ENCODE results near the gene SLC9A9.

SLC9A9 gene

DNA sequence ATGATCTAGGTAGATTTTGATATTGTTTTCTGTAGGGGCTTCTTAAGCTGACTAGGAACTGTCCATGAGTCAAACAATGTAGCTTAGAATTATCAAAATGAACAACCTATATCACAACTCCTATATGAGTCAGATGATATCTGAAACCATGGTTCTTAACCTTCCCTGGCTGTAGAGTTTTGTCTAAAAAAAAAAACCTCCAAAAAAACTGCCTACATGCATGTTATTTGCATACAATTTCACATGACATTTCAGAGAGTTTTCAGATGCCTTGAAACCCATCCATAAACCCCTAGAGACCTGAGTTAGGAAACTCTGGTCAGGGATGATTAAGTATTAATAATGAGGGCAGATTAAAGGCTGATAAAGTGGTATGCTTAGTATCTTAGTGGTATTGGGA is 571.7 kb downstream of the SLC9A9 start:
- Histone ChIP-seq H3K4me3 (ENCODE audit: low read depth, low read length) (no peak overlapping the region), H3K4me2 (ENCODE audit: low read length) (no peak overlapping the region), H3K4me1 (ENCODE audit: control insufficient read depth in 1 of 2, insufficient read depth in 2 of 2, low read length in 2 of 2) (no peaks in the 10 kb centered on the region), H2AFZ (ENCODE audit: insufficient read depth, low read length, poor library complexity) (no peak overlapping the region), H3K14ac (ENCODE audit: low read length) (no peak overlapping the region), H3K9me3 (ENCODE audit: insufficient read depth, low read depth, low read length) (no peaks in the 10 kb centered on the region), H3K36me3 (ENCODE audit: control insufficient read depth in 1 of 2, insufficient read depth in 2 of 2, low read length in 2 of 2) (no peaks in the 10 kb centered on the region), H4K91ac (ENCODE audit: low read depth, low read length) (no peak overlapping the region), H3K18ac (ENCODE audit: low read length) (no peak overlapping the region), H3K27ac (ENCODE audit: low read depth, low read length) (no peak overlapping the region), H2BK120ac (ENCODE audit: insufficient read depth, low read length, poor library complexity) (no peak overlapping the region), H4K12ac (ENCODE audit: low read depth, low read length) (no peak overlapping the region), H3K27me3 (ENCODE audit: insufficient read depth, low read length) (no peaks in the 10 kb centered on the region), H2BK5ac (ENCODE audit: low read depth, low read length, poor library complexity) (no peak overlapping the region), H3K79me1 (ENCODE audit: low read length) (no peaks in the 10 kb centered on the region), H3K79me2 (ENCODE audit: control insufficient read depth, insufficient read depth, low read length, poor library complexity) (no peaks in the 10 kb centered on the region), H3K9ac (ENCODE audit: low read length) (no peak overlapping the region), H3K4ac (ENCODE audit: low read depth, low read length) (no peak overlapping the region), H4K8ac (ENCODE audit: low read depth, low read length) (no peak overlapping the region), H2BK12ac (ENCODE audit: low read length) (no peak overlapping the region), H2AK5ac (ENCODE audit: low read length) (no peak overlapping the region), H3K23ac (ENCODE audit: low read length) (no peak overlapping the region)
- no peak for DNase-seq

DNA sequence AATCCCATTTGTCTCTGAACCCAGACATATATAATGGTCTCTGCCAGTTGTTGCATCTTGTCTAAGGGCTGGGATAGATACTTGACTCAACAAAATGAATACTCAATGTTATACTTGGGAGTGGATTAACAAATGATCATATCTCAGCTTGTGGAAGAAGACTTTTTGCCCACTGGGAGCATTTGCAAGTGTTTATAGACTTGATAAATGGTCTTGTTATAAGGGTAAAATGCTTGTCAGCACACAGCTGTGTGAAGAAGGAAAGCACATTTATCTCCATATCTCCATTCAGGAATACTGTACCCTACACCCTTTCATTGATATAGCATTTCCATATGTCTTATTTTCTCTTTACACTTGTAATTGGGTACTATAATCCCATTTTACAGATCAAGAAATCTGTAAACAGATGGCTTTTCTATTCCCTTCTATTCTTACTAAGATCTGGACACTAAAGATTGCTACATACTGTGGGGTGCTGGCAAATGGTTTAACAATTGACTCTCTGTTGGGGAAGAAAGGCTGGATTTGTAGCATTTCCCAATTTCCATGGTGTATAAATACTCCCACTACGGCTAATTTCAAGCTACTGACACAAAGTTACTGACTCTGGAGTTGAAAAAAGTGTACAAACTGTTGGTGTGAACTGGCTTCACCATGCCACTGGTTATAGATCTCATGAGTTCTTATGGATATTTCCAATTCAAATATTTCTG is 574.1 kb downstream of the SLC9A9 start:
- no peaks in the 10 kb centered on the region for H3K9me3 ChIP-seq (ENCODE audit: insufficient read depth, low read depth, low read length)
- WGBS (ENCODE audit: extremely low coverage, insufficient coverage, insufficient read length): no CpG with 5 or more reads among the region's 1 CpG

DNA sequence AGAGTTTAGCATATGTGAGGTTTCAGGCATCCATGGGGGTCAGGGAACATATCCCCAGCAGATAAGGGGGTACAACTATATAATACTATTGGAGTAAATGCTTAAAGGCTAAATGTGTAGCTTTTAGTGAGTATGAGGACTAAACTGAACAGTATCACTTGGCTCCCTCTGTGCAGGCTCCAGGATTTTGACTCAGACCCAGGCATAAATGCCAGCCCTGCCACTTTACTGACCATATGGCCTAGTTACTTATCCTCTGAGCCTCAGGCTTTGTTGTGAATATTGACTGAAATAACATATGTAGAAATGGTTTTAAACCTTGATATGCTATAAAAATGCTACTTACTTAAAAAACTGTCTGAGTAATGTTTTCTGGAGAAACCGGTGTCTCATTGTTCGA is 577.1 kb downstream of the SLC9A9 start:
- H3K14ac ChIP-seq (ENCODE audit: low read length): no peak overlapping the region
- no peak overlapping the region for H3K4me3 ChIP-seq (ENCODE audit: low read depth, low read length)
- H3K27ac ChIP-seq (ENCODE audit: low read depth, low read length): no peak overlapping the region
- H4K12ac ChIP-seq (ENCODE audit: low read depth, low read length): no peak overlapping the region
- H3K79me1 ChIP-seq (ENCODE audit: low read length): no peaks in the 10 kb centered on the region
- DNase-seq: no peak
- no peak overlapping the region for H3K4me2 ChIP-seq (ENCODE audit: low read length)
- H2BK5ac ChIP-seq (ENCODE audit: low read depth, low read length, poor library complexity): no peak overlapping the region
- no peak overlapping the region for H3K4ac ChIP-seq (ENCODE audit: low read depth, low read length)
- H2AFZ ChIP-seq (ENCODE audit: insufficient read depth, low read length, poor library complexity): no peak overlapping the region
- H2BK120ac ChIP-seq (ENCODE audit: insufficient read depth, low read length, poor library complexity): no peak overlapping the region
- no peak overlapping the region for H2BK12ac ChIP-seq (ENCODE audit: low read length)
- no peak overlapping the region for H3K18ac ChIP-seq (ENCODE audit: low read length)
- no peak overlapping the region for H2AK5ac ChIP-seq (ENCODE audit: low read length)
- no peaks in the 10 kb centered on the region for H3K4me1 ChIP-seq (ENCODE audit: control insufficient read depth in 1 of 2, insufficient read depth in 2 of 2, low read length in 2 of 2)
- H3K9me3 ChIP-seq (ENCODE audit: insufficient read depth, low read depth, low read length): no peaks in the 10 kb centered on the region
- no peak overlapping the region for H3K23ac ChIP-seq (ENCODE audit: low read length)
- H4K8ac ChIP-seq (ENCODE audit: low read depth, low read length): no peak overlapping the region
- no peak overlapping the region for H4K91ac ChIP-seq (ENCODE audit: low read depth, low read length)
- H3K36me3 ChIP-seq (ENCODE audit: control insufficient read depth in 1 of 2, insufficient read depth in 2 of 2, low read length in 2 of 2): no peaks in the 10 kb centered on the region
- H3K79me2 ChIP-seq (ENCODE audit: control insufficient read depth, insufficient read depth, low read length, poor library complexity): no peaks in the 10 kb centered on the region
- H3K27me3 ChIP-seq (ENCODE audit: insufficient read depth, low read length): no peaks in the 10 kb centered on the region
- WGBS (ENCODE audit: extremely low coverage, insufficient coverage, insufficient read length): no CpG with 5 or more reads among the region's 2 CpGs
- H3K9ac ChIP-seq (ENCODE audit: low read length): no peak overlapping the region

More for the DNA sequence above, 574.1 kb downstream of the SLC9A9 start:
- Histone ChIP-seq H2BK120ac (ENCODE audit: insufficient read depth, low read length, poor library complexity) (no peak overlapping the region), H4K91ac (ENCODE audit: low read depth, low read length) (no peak overlapping the region), H3K9ac (ENCODE audit: low read length) (no peak overlapping the region), H3K18ac (ENCODE audit: low read length) (no peak overlapping the region), H3K79me2 (ENCODE audit: control insufficient read depth, insufficient read depth, low read length, poor library complexity) (no peaks in the 10 kb centered on the region), H2AK5ac (ENCODE audit: low read length) (no peak overlapping the region), H3K14ac (ENCODE audit: low read length) (no peak overlapping the region), H3K27ac (ENCODE audit: low read depth, low read length) (no peak overlapping the region), H2AFZ (ENCODE audit: insufficient read depth, low read length, poor library complexity) (no peak overlapping the region), H3K4me1 (ENCODE audit: control insufficient read depth in 1 of 2, insufficient read depth in 2 of 2, low read length in 2 of 2) (no peaks in the 10 kb centered on the region), H3K4ac (ENCODE audit: low read depth, low read length) (no peak overlapping the region), H3K23ac (ENCODE audit: low read length) (no peak overlapping the region), H4K8ac (ENCODE audit: low read depth, low read length) (no peak overlapping the region), H3K36me3 (ENCODE audit: control insufficient read depth in 1 of 2, insufficient read depth in 2 of 2, low read length in 2 of 2) (no peaks in the 10 kb centered on the region), H3K4me2 (ENCODE audit: low read length) (no peak overlapping the region), H3K4me3 (ENCODE audit: low read depth, low read length) (no peak overlapping the region), H2BK12ac (ENCODE audit: low read length) (no peak overlapping the region), H3K27me3 (ENCODE audit: insufficient read depth, low read length) (no peaks in the 10 kb centered on the region), H4K12ac (ENCODE audit: low read depth, low read length) (no peak overlapping the region), H3K79me1 (ENCODE audit: low read length) (no peaks in the 10 kb centered on the region), H2BK5ac (ENCODE audit: low read depth, low read length, poor library complexity) (no peak overlapping the region)
- no peak for DNase-seq

DNA sequence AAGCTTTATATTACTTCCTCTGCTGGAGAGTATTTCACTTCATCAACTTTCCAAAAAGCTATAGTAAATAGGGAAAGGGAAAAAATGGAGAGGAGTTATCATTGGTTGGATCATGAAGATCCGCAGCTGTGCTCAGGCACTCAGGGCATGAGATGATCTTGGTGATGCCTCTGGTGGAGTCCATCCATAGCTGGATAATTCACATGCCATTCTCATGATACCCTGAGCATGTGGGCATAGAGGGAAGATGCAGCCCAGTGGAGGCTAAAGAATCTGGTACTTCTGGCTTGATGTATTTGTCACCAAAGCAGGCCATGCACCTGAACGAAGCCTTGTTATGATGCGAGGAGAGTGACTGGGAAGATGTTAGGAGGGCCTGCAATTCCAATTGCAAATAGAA is 578.5 kb downstream of the SLC9A9 start:
- Histone ChIP-seq H2AFZ (ENCODE audit: insufficient read depth, low read length, poor library complexity) (no peak overlapping the region), H3K4ac (ENCODE audit: low read depth, low read length) (no peak overlapping the region), H3K79me1 (ENCODE audit: low read length) (no peaks in the 10 kb centered on the region), H3K79me2 (ENCODE audit: control insufficient read depth, insufficient read depth, low read length, poor library complexity) (peaks cover 2% of the 10 kb centered on the region), H2BK5ac (ENCODE audit: low read depth, low read length, poor library complexity) (no peak overlapping the region), H2BK120ac (ENCODE audit: insufficient read depth, low read length, poor library complexity) (no peak overlapping the region), H3K4me3 (ENCODE audit: low read depth, low read length) (no peak overlapping the region), H2AK5ac (ENCODE audit: low read length) (no peak overlapping the region), H3K27me3 (ENCODE audit: insufficient read depth, low read length) (no peaks in the 10 kb centered on the region), H3K9ac (ENCODE audit: low read length) (no peak overlapping the region), H4K8ac (ENCODE audit: low read depth, low read length) (no peak overlapping the region), H2BK12ac (ENCODE audit: low read length) (no peak overlapping the region), H4K12ac (ENCODE audit: low read depth, low read length) (no peak overlapping the region), H3K4me1 (ENCODE audit: control insufficient read depth in 1 of 2, insufficient read depth in 2 of 2, low read length in 2 of 2) (no peaks in the 10 kb centered on the region), H3K9me3 (ENCODE audit: insufficient read depth, low read depth, low read length) (no peaks in the 10 kb centered on the region), H3K18ac (ENCODE audit: low read length) (no peak overlapping the region), H3K36me3 (ENCODE audit: control insufficient read depth in 1 of 2, insufficient read depth in 2 of 2, low read length in 2 of 2) (no peaks in the 10 kb centered on the region), H3K14ac (ENCODE audit: low read length) (no peak overlapping the region), H3K4me2 (ENCODE audit: low read length) (no peak overlapping the region), H3K27ac (ENCODE audit: low read depth, low read length) (no peak overlapping the region), H4K91ac (ENCODE audit: low read depth, low read length) (no peak overlapping the region), H3K23ac (ENCODE audit: low read length) (no peak overlapping the region)
- DNase-seq: peak; percentile 83 to 95
- no CpG with 5 or more reads among the region's 3 CpGs for WGBS (ENCODE audit: extremely low coverage, insufficient coverage, insufficient read length)
